ENCODE results near the gene TNPO3.

The TNPO3 gene

DNA sequence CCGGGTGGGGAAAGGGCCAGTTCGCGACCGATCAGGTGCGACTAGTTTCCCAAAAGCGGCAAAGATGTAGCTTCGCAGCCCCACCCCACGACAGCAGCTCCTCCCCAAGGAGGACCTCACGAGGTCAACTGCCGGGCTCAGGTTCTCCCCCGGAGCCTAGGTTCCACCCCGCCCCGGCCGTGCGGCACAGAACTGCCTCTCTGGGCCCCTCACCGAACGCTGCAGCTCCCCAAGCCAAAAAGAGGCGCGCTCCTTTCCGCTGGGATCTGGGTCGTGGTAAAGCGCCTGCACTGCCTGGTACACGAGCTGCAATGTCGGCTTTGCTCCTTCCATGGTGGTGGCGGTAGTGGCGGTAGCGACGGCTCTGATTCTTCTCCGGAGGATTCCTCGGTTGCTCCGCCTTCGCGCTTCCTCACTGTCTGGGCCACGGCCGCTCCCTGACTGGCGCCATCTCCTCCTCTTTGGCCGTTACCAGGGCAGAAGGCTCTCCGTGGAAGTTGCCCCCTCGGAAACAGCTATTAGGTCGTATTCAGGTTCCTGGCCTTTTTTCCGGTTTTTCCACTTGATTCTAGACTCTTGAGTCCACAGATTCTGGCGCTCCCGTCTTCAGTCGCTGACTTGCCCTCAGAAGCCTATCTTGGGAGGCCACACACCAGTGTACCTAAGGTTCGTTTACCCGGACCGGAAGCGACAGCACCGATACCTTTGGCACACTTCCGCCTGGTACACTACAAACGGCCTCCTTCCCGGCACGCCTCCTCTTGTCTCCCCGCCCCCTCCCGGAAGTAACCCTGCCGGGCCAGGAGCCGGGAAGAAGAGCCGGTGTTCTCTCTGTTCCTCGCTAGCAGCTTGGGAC, at the start of gene TNPO3:
Gene TNPO3 (minus strand): TSS at position 674 of the 856 bp plus-strand sequence. CDS start 341 bp downstream, at position 333.
- in situ Hi-C loops (cut with HindIII; ENCODE audit: low sequenced_read_pairs), result no loop called here

- in situ Hi-C loops (cut with HindIII; ENCODE audit: low sequenced_read_pairs), result no loop called here
Observed at GRCh38 chr7:129103561-129104324, 48.8 kb upstream of the TNPO3 start.

DNA sequence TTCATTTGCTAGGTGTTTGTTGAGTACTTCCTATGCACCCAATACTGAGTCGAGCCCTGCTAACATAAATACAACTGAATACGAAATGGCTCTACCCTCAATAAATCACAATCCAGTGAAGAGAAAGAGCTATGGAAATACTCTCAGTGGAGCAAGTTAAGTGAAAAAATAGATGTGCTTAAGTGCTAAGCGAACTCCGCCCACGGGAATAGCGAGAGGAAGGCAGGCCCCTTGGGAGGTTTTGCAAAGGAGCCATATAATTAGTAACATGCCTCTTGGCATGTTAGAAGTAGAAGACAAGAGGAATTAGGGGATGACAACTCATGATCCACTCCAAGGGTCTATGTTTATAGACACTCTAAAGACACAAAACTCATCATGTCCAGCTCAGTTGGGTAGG, 46.8 kb upstream of the TNPO3 start:
- in situ Hi-C loops (cut with HindIII; ENCODE audit: low sequenced_read_pairs), result no loop called here

DNA sequence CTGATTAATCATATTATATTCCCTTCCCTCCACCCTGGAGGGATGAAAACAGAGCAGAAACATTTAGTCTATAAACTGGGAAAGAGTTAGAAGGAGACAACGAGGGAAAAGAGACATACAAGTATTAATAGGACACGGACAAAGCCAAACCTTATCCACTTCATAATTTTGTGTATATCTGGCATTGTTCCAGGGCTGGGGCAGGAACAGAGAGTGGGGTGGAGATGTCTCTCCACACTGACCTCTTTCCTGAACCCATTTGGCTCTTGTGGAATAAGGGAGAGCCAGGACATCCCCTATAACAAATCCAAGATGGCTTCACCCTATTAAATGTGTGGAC, 45.9 kb upstream of the TNPO3 start:
- in situ Hi-C loops (cut with HindIII; ENCODE audit: low sequenced_read_pairs), result no loop called here

GRCh38 chr7:129098409-129099084, 43.6 kb upstream of the TNPO3 start:
- in situ Hi-C loops (cut with HindIII; ENCODE audit: low sequenced_read_pairs), result no loop called here

- in situ Hi-C loops (cut with HindIII; ENCODE audit: low sequenced_read_pairs), result no loop called here
Observed at GRCh38 chr7:129095258-129095657, 40.3 kb upstream of the TNPO3 start.

- in situ Hi-C loops (cut with HindIII; ENCODE audit: low sequenced_read_pairs), result no loop called here
Observed at GRCh38 chr7:129094501-129094900, 39.6 kb upstream of the TNPO3 start.

DNA sequence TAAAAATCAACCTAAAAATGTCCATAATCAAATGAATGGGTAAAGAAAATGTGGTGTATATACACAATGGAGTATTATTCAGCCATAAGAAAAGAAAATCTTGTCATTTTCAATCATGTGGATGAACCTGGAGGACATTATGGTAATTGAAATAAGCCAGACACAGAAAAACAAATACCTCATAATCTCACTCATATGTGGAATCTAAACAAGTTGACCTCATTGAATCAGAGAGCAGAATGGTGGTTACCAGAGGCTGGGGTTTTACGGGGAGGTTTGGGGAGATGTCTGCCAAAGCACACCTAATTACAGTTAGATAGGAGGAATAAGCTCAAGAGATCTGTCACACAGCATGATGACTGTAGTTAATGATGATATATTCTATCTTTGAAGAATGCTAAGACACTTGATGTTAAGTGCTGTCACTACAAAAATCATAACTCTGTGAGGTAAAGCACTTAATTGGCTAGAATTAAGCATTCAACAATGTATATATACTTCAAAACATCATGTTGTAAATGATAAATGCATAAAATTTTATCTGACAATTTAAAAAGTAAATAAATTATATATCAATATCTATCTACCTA, 39.1 kb upstream of the TNPO3 start:
- in situ Hi-C loops (cut with HindIII; ENCODE audit: low sequenced_read_pairs), result no loop called here

GRCh38 chr7:129091484-129092002, 36.6 kb upstream of the TNPO3 start:
- in situ Hi-C loops (cut with HindIII; ENCODE audit: low sequenced_read_pairs), result no loop called here

GRCh38 chr7:129090300-129090907, 35.5 kb upstream of the TNPO3 start:
- in situ Hi-C loops (cut with HindIII; ENCODE audit: low sequenced_read_pairs), result no loop called here

DNA sequence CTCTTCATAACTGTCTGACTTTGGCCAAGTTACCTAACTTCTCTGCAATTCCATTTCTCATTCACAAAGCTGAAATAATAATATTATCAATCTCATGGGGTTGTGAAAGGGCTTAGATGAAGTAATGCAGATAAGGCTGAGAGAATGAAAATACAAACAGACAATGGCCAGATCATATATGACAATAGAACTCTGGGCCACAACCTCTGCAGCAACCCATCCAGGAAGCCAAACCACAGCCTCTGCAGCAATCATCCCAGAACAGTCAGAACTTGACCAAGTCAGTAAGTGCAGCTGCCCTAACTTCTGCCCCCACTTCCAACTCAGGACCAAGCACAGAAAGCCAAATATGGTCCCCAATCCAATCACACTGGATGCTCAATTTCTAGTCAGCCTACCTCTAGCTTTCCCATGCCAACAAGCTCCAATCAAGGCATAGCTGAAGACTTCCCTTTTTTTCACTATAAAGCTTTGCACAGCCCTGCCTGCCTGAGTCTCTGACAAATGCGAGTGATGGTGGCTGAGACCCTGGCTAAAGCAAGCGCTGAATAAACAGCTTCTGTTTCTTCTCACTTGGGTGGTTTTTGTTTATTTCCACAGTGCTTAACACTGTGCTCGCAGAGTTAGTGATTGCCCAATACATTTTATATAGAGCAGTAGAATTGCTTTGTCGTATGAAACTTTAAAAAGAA, 34.8 kb upstream of the TNPO3 start:
- in situ Hi-C loops (cut with HindIII; ENCODE audit: low sequenced_read_pairs), result no loop called here

DNA sequence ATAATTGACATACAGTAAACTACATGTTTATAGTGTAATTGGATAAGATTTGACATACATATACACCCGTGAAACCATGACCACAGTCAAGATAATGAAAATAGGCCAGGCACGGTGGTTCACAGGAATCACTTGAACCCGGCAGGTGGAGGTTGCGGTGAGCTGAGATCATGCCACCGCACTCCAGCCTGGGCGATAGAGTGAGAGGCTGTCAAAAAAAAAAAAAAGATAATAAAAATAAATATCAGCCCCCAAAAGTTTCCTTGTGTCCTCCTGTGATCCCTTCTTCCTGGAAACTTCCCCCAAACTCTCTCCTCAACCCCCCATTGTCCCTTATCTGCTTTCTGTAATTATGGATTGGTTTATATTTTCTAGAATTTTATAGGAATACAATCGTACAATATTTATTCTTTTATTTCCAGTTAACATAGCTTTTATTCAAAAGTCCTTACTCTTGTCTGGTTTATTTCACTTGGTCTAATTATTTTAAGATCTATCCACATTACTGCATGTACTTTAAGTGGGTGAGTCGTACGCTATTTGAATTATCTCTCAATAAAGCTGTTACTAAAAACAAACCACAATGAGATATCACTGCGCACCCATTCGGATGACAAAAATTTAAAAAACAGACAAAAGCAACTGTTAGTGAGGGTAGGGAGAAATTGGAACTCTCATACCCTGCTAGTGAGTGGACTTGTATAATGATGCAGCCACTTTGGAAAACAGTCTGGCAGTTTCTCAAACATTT, 30.1 kb upstream of the TNPO3 start:
- in situ Hi-C loops (cut with HindIII; ENCODE audit: low sequenced_read_pairs), result no loop called here

DNA sequence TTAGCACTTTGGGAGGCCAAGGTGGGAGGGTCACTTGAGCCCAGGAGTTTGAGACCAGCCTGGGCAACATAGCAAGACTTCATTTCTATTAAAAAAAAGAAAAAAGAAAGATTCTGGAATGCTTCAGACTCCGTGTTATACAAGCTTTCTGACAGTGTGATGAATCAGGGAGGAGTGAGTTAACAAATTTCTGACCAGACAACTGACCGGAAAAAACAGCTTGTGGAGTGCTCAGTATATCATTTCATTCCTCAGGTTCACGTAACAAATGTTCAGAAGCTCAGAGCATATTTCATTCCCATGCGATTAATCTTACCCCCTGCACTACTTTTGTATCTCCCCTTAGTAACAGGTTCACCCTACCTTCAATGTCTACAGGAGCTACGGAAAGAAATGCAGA, 28.6 kb upstream of the TNPO3 start:
- in situ Hi-C loops (cut with HindIII; ENCODE audit: low sequenced_read_pairs), result no loop called here

- in situ Hi-C loops (cut with HindIII; ENCODE audit: low sequenced_read_pairs), result no loop called here
Observed at GRCh38 chr7:129078455-129078854, 23.5 kb upstream of the TNPO3 start.

- in situ Hi-C loops (cut with HindIII; ENCODE audit: low sequenced_read_pairs), result no loop called here
Observed at GRCh38 chr7:129076886-129077285, 22.0 kb upstream of the TNPO3 start.

DNA sequence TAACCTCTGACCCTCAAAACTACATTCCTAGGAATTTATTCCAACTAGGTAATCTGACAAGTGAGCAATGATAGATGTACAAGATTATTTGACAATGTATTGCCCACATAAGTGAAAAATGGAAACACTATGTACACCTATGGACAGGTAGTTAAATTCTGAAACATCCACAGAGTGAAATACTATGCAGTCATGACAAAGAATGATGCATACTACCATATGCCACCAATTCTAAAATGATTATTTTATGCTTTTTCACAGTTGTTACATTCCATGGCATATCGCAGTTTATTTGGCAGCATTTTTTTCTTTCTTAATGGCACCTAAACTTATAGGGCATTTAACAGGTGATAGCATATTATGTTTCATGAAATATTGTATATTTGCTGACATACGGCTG, 20.1 kb upstream of the TNPO3 start:
- in situ Hi-C loops (cut with HindIII; ENCODE audit: low sequenced_read_pairs), result no loop called here

DNA sequence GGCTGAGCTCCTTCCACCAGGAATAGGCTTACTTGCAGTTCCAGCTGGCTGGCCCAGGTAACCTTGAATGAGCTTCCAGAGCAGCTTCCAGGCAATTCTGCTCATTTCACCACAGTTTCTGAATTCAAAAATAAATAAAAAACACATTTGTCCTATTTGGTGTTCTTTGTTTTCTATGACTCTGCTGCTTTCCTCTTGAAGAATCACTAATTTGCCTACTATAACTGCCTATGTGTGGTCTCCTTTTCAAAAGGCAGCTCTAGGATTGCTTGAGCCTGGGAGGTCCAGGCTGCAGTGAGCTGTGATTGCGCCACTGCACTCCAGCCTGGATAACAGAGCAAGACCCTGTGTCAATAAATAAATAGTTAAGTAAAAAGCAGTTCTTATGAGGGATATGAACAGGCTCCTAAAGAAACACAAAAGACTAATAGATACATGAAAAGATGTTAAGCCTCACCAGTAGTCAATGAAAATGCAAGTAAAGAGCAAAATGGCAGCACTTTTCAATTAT, 19.5 kb upstream of the TNPO3 start:
- in situ Hi-C loops (cut with HindIII; ENCODE audit: low sequenced_read_pairs), result no loop called here

GRCh38 chr7:129073738-129074137, 18.8 kb upstream of the TNPO3 start:
- in situ Hi-C loops (cut with HindIII; ENCODE audit: low sequenced_read_pairs), result no loop called here

DNA sequence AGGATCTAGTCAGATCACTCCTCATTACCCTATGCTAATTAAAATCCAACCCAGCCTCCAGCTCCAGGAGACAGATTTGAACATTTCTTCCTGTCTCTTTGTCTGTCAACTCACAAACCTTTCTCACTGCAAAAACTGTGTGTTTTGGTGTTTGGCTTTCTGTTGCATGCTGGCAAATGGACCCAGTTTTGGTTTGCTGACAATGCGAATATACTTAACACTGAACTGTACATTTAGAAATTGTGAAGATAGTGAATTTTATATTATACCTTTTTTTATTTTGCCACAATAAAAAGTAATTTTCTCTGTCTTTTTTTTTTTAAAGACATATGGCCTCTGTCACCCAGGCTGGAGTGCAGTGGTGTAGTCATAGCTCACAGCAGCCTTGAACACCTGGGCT, 18.3 kb upstream of the TNPO3 start:
- in situ Hi-C loops (cut with HindIII; ENCODE audit: low sequenced_read_pairs), result no loop called here
